Measurements from ENCODE around the gene COL6A2. TPM values are rescaled to one million over a fixed set of nuclear protein-coding genes. Genes with fewer than 3 reads are reported as not detected.

The COL6A2 gene
- total RNA-seq, 1 experiment from 2014 or later: 111 TPM

DNA sequence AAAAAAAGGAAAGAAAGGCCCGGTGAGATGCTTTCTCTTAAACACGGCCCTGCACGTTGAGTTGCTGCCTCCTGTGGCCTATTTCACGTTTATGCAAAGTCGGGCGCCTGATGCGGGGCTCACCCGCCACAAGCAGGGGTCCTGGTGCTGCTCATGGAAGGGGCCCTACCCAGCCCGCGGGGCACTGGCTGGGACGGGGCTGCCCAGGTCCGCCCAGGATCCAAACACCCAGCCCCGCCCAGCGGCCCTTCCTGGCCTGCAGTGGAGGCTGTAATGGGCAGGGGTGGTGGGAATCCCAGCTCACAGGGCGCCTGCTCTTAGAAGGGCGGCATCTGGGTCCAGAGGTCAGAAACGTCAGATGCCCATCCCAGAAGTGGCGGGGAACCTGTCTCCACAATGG lies 1.6 kb downstream of the COL6A2 start:
- Mint-ChIP-seq H3K27ac (no peak overlapping the region), H3K27me3 (ENCODE audit: low read depth) (peaks cover 8% of the 10 kb centered on the region), H3K36me3 (peaks cover 41% of the 10 kb centered on the region), H3K4me3 (peak overlapping the region; percentile 76), H3K4me1 (peaks cover 6% of the 10 kb centered on the region), H3K9me3 (peaks cover 37% of the 10 kb centered on the region)
- TF ChIP-seq ZNF138 (CRISPR knock-in tag; conservative IDR thresholded peaks at IDR 0.05) (no peak), RORB (CRISPR knock-in tag; IDR thresholded peaks at IDR 0.05) (no peak), NFE2L1 (CRISPR knock-in tag; IDR thresholded peaks at IDR 0.05) (no peak), TEAD4 (CRISPR knock-in tag; IDR thresholded peaks at IDR 0.05) (no peak), CREB1 (CRISPR knock-in tag; IDR thresholded peaks at IDR 0.05) (no peak), IRF2 (CRISPR knock-in tag; IDR thresholded peaks at IDR 0.05; ENCODE audit: borderline replicate concordance, low read depth) (no peak), FOXK1 (CRISPR knock-in tag; IDR thresholded peaks at IDR 0.05) (no peak), MYBL2 (CRISPR knock-in tag; IDR thresholded peaks at IDR 0.05) (no peak), CBFB (CRISPR knock-in tag; IDR thresholded peaks at IDR 0.05; ENCODE audit: low read depth) (no peak), SOX15 (CRISPR knock-in tag; IDR thresholded peaks at IDR 0.05) (no peak), TCF7 (CRISPR knock-in tag; IDR thresholded peaks at IDR 0.05; ENCODE audit: low read depth) (no peak), HMGA2 (CRISPR knock-in tag; IDR thresholded peaks at IDR 0.05) (no peak), ZNF263 (CRISPR knock-in tag; IDR thresholded peaks at IDR 0.05; ENCODE audit: low read depth) (no peak), ZNF317 (CRISPR knock-in tag; IDR thresholded peaks at IDR 0.05; ENCODE audit: borderline replicate concordance, low read depth) (no peak)
- TF ChIP-seq, protein P1, sequence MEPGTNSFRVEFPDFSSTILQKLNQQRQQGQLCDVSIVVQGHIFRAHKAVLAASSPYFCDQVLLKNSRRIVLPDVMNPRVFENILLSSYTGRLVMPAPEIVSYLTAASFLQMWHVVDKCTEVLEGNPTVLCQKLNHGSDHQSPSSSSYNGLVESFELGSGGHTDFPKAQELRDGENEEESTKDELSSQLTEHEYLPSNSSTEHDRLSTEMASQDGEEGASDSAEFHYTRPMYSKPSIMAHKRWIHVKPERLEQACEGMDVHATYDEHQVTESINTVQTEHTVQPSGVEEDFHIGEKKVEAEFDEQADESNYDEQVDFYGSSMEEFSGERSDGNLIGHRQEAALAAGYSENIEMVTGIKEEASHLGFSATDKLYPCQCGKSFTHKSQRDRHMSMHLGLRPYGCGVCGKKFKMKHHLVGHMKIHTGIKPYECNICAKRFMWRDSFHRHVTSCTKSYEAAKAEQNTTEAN (CRISPR knock-in tag; IDR thresholded peaks at IDR 0.05): no peak
- TF ChIP-seq, protein P2, sequence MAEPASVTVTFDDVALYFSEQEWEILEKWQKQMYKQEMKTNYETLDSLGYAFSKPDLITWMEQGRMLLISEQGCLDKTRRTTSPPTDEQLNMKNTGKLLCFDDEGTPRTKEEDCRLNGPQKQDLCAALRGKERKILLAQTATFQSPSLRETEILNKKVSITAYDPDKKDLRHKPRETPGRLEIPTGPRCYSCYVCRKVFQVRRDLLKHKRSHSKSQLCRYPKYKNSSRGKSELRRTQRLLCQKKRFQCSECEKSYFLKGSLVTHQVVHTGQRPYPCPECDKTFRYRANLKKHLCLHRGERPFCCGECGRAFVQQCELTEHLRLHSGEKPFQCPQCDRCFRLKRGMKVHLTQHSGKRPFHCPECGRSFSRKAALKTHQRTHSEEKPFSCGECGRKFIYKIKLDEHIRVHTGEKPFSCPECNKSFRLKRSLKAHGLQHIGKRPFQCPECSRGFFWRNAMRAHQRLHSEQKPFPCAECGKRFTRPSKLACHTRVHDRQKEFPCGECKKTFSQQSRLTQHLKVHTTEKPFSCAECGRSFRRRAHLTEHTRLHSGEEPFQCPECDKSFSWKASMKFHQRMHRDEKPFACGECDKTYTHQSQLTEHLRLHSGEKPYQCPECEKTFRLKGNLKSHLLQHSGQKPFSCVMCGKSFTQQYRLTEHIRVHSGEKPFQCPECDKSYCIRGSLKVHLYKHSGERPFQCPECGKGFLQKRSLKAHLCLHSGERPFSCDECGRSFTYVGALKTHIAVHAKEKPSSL (CRISPR knock-in tag; conservative IDR thresholded peaks at IDR 0.05): no peak
- TF ChIP-seq, protein P3, sequence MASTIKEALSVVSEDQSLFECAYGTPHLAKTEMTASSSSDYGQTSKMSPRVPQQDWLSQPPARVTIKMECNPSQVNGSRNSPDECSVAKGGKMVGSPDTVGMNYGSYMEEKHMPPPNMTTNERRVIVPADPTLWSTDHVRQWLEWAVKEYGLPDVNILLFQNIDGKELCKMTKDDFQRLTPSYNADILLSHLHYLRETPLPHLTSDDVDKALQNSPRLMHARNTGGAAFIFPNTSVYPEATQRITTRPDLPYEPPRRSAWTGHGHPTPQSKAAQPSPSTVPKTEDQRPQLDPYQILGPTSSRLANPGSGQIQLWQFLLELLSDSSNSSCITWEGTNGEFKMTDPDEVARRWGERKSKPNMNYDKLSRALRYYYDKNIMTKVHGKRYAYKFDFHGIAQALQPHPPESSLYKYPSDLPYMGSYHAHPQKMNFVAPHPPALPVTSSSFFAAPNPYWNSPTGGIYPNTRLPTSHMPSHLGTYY (CRISPR knock-in tag; IDR thresholded peaks at IDR 0.05): no peak
- TF ChIP-seq, protein P4, sequence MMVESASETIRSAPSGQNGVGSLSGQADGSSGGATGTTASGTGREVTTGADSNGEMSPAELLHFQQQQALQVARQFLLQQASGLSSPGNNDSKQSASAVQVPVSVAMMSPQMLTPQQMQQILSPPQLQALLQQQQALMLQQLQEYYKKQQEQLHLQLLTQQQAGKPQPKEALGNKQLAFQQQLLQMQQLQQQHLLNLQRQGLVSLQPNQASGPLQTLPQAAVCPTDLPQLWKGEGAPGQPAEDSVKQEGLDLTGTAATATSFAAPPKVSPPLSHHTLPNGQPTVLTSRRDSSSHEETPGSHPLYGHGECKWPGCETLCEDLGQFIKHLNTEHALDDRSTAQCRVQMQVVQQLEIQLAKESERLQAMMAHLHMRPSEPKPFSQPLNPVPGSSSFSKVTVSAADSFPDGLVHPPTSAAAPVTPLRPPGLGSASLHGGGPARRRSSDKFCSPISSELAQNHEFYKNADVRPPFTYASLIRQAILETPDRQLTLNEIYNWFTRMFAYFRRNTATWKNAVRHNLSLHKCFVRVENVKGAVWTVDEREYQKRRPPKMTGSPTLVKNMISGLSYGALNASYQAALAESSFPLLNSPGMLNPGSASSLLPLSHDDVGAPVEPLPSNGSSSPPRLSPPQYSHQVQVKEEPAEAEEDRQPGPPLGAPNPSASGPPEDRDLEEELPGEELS (CRISPR knock-in tag; IDR thresholded peaks at IDR 0.05): no peak
- peak; percentile 14 for ATAC-seq
- ChIA-PET POLR2A (no interaction called here), CTCF (interaction anchor here (1.0 to 5.0 kb wide), 4 partner anchors 44 to 176 kb away, joined by 3 to 33 read pairs (median 4); no protein-coding TSS in a partner anchor)
- DNase-seq (ENCODE audit: low spot score): peak; percentile 51

DNA sequence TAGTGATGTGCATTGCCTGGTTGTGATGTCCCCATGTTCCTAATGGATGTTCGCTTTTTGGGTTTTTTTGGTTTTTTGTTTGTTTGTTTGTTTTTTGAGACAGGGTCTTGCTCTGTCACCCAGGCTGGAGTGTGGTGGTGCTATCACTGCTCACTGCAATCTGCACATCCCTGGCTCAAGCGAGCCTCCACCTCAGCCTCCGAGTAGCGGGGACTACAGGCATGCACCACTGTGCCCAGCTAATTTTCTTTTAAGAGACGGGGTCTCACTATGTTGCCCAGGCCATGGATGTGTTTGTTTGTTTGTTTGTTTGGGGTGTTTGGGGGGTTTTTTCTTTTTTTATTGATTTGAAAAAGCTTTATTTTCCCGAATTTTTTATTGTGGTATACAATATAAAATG lies 2.1 kb downstream of the COL6A2 start:
- H3K36me3 Mint-ChIP-seq: peaks cover 43% of the 10 kb centered on the region
- peaks cover 37% of the 10 kb centered on the region for H3K9me3 Mint-ChIP-seq
- TF ChIP-seq ZNF121 (CRISPR knock-in tag; IDR thresholded peaks at IDR 0.05): 0 out of 2 replicates have a peak, but pooled peaks have one; percentile 29
- TF ChIP-seq, protein P5, sequence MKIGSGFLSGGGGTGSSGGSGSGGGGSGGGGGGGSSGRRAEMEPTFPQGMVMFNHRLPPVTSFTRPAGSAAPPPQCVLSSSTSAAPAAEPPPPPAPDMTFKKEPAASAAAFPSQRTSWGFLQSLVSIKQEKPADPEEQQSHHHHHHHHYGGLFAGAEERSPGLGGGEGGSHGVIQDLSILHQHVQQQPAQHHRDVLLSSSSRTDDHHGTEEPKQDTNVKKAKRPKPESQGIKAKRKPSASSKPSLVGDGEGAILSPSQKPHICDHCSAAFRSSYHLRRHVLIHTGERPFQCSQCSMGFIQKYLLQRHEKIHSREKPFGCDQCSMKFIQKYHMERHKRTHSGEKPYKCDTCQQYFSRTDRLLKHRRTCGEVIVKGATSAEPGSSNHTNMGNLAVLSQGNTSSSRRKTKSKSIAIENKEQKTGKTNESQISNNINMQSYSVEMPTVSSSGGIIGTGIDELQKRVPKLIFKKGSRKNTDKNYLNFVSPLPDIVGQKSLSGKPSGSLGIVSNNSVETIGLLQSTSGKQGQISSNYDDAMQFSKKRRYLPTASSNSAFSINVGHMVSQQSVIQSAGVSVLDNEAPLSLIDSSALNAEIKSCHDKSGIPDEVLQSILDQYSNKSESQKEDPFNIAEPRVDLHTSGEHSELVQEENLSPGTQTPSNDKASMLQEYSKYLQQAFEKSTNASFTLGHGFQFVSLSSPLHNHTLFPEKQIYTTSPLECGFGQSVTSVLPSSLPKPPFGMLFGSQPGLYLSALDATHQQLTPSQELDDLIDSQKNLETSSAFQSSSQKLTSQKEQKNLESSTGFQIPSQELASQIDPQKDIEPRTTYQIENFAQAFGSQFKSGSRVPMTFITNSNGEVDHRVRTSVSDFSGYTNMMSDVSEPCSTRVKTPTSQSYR (CRISPR knock-in tag; IDR thresholded peaks at IDR 0.05): no peak
- ATAC-seq: no peak
- peaks cover 6% of the 10 kb centered on the region for H3K4me1 Mint-ChIP-seq
- H3K4me3 Mint-ChIP-seq: no peak overlapping the region; the same call in 1 of the 2 replicates
- ChIA-PET POLR2A (no interaction called here), CTCF (interaction anchor here (5.0 kb wide), 1 partner anchor 128 kb away, joined by 33 read pairs; no protein-coding TSS in a partner anchor)
- DNase-seq (ENCODE audit: low spot score): no peak
- H3K27me3 Mint-ChIP-seq (ENCODE audit: low read depth): peaks cover 8% of the 10 kb centered on the region
- H3K27ac Mint-ChIP-seq: no peak overlapping the region
